C4-2B (cell line): ENCODE measurements around the gene MGST2.

ENCODE experiments used
- CTCF ChIP-seq: fragments of 450-650 bp; conservative IDR thresholded peaks from 2 replicates; pipeline ENCODE4 v1.5.1; 2017; ENCODE audit warnings: mild to moderate bottlenecking
- ZFX ChIP-seq: fragments of 450-650 bp; IDR thresholded peaks from 2 replicates; pipeline ENCODE4 v1.6.1; 2017

GRCh38 chr4:139686130-139686529 is 20.5 kb downstream of the MGST2 start:
- TF ChIP-seq CTCF (no peak), ZFX (no peak)
